ENCODE results near the gene PIGQ.

Gene PIGQ

GRCh38 chr16:534856-535445, 34.8 kb upstream of the PIGQ start:
- DNase-seq = no peak

GRCh38 chr16:535446-536405, 34.0 kb upstream of the PIGQ start:
- DNase-seq = no peak

GRCh38 chr16:536746-537145, 33.0 kb upstream of the PIGQ start:
- DNase-seq = no peak

DNA sequence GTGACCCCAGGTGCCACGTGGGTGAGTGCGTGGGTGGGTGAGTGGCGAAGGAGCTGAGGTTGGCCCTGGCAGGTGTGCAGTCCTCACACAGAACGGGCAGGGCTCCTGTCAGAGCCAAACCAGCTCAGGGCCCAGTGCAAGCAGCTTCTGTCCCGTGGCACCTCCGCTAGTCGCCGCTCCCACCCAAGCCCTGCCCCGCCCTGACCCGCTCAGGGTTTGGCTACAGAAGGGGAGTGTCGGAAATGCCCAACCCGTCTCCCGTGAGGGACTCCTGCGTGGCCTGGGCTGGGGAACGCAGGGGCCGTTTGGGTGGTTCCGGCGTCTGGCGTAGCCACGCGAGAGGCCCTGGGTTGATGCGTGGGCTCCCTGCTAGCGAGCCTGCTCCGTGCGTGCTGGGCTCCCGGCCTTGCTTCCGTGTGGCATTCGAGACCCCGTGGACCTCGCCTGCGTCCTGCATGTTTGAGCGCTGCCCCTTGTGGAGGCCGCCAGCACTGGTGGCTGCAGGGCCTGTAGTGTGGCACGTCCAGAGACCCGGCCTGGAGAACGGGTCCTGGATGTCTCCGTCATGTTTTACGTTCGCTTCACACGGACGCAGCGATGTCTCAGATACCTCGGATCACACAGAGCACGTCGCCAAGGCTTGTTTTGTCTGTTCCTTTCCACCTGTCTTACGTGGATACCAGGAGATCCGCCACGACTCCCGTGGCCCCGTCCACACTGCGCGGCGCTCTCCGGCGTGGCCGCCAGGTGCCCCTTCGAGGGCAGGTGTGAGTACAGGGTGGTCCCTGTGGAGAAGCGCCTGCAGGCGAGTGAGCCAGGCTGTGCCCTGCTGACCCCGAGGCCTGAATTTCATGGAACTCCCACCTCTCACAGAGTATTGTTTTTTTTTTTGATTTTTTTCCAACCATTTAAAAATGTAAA, 32.1 kb upstream of the PIGQ start:
- no peak for DNase-seq

DNA sequence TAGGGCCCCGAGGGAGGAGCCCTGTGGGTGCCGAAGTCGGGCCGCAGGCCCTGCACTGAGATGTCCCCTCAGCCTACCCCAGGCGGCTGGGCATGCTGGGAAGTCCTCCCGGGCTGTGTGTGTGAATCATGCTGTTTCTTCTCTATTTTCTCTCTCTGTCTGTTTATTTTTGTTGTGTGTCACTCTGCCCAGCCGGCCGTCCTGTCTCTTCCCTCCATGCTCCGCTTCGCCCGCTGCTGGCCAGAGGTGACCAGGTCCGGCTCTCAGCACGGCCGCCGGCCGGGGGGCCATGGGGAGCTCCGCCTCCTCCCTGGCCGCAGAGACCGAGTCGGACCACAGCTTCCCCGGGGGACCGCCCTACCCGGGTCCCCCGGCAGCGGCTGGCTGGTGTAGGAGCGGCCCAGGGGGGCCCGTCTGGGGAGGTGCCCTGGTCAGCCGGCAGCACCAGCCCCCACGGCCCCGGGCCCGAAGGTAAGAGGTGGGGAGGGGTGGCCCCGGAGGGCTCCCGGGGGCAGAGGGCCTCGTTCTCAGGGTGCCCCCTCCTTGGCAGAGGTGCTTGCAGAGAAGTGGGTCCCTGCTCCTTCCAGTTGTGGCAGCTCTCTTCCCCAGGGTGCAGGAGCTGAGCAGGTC, 29.8 kb upstream of the PIGQ start:
- no peak for DNase-seq

DNA sequence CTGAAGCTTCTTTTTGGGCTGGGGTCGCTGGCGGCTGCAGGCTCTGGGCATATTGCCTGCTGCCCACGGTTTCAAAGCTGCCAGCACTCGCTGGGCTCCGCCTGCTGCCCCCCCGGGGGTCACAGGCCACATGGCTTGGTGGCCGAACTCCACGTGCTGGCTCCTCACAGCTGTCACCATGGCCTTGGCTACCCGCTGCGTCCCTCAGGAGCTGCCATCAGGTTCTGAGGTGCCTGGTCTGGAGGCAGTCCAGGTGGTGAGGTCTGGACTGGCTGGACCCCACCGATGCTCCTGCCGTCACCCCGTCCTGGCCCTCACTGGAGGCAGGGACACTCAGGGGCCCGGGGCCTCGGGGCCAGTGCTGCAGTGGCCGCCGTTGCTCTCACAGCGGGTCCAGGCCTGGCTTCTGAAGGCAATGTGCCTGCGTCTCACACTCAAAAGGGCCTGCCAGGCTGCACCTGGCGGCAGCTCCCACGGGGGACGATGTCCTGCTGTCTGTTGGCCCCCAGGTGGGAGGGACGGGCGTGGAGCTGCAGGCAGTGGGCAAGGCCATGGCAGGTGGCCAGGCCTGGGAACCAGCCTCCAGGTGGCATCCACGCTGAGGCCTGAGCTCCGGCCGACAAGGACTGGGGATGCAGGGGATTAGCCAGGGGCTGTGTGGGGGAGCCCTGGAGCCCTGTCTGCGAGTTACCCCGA, 29.0 kb upstream of the PIGQ start:
- DNase-seq = no peak

DNA sequence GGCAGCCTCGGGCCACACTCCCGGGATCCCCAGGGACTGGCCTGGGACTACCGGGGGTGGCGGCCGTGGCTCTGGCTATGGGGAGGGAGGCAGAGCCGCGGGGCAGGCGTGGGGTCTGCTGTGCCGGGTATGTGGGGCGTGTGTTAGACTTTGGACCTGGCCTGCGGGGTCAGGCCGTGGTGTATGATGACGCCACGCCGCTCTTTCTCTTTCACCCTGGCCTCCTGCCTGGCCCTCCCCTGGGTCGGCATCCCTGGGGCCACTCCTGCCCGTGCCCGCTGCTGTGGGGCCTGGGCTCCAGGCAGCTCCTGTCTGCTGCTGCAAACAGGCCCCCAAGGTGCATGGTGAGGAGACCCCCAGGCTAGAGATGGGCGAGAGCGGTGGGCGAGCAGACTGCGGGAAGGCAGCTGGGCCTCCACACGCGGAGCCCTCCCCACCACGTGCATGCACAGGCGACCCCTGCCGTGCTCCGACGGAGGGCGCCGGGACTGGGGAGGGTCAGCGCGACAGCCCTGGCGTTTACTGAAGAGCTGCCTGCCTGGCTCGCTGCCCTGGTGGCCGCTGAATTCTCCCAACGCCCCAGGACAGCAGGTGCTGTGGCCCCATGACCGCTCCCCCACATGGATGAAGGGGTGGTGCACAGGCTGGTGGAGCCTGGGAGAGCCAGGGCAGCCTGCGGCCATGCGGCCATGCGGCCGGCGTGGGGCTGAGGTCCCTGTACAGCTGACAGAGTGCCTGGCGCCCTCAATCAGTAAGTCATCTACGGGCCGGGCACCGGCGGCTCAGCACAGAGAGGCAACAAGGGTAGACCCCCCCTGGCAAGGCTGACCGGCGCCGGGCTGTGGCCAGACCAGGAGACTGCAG, 26.2 kb upstream of the PIGQ start:
- DNase-seq = no peak

GRCh38 chr16:544517-544916, 25.3 kb upstream of the PIGQ start:
- DNase-seq = no peak

DNA sequence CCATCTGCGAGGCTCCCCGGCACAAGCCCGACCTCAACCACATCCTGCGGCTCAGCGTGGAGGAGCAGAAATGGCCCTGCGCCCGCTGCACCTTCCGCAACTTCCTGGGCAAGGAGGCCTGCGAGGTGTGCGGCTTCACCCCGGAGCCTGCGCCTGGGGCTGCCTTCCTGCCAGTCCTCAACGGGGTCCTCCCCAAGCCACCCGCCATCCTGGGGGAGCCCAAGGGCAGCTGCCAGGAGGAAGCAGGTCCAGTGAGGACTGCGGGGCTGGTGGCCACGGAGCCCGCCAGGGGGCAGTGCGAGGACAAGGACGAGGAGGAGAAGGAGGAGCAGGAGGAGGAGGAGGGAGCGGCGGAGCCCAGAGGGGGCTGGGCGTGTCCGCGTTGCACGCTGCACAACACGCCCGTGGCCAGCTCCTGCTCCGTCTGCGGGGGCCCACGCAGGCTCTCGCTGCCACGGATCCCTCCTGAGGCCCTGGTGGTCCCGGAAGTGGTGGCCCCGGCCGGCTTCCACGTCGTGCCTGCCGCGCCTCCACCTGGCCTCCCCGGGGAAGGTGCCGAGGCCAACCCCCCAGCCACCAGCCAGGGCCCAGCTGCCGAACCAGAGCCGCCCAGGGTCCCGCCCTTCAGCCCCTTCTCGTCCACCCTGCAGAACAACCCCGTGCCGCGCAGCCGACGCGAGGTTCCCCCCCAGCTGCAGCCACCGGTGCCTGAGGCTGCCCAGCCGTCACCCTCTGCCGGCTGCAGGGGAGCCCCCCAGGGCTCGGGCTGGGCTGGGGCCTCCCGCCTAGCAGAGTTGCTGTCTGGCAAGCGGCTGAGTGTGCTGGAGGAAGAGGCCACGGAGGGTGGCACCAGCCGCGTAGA, 22.6 kb upstream of the PIGQ start:
- peak; percentile 58 for DNase-seq

DNA sequence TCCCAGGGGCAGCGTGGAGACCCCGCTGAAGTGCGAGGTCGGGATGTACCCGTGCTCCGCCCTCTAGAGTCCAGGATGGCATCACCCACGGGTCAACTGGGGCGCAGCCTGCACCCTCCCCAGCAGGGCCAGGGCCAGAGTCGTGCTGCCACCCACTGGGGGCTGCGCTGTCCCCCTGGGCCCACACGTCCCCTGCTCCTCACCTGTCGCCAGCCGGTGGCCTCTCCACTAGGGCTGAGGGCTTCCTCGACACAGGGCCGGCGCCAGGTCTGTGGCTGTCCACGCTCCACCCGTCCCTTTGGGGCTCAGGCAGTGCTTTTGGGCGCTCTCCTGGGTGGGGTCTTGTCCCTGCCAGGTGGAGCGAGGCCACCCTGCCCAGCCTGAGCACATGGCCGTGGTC, 21.2 kb upstream of the PIGQ start:
- DNase-seq = no peak

DNA sequence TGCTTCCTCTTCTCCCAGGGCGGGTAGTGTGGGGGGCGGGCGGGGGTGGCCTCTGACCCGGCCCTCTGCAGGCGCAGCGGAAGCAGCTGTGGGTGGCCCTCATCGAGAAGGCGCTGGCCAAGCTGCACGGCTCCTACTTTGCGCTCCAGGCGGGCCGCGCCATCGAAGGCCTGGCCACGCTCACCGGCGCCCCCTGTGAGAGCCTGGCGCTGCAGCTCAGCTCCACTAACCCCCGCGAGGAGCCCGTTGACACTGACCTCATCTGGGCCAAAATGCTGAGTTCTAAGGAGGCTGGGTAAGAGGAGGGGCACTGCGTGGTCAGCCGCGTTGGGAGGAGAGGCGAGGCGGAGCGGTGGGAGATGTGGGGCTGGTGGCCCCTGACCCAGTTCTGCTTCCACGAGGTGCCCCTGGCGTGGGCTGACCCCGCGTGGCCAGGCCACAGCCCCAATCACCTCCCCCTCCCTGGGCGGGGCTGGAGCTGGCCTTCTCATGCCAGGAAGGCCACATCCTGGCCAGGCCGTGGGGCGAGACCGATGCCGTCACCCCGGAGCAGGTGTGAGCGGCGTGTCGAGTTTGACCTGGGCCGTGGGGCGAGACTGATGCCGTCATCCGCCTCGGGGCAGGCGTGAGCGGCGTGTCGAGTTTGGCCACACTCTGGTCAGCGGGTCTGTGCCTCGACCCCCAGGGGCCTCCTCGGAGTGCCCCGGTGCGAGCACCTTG, 20.1 kb upstream of the PIGQ start:
- DNase-seq = no peak

- DNase-seq = no peak
Measured at GRCh38 chr16:551210-551609, 18.6 kb upstream of the PIGQ start.

GRCh38 chr16:552171-552570, 17.6 kb upstream of the PIGQ start:
- no peak for DNase-seq

DNA sequence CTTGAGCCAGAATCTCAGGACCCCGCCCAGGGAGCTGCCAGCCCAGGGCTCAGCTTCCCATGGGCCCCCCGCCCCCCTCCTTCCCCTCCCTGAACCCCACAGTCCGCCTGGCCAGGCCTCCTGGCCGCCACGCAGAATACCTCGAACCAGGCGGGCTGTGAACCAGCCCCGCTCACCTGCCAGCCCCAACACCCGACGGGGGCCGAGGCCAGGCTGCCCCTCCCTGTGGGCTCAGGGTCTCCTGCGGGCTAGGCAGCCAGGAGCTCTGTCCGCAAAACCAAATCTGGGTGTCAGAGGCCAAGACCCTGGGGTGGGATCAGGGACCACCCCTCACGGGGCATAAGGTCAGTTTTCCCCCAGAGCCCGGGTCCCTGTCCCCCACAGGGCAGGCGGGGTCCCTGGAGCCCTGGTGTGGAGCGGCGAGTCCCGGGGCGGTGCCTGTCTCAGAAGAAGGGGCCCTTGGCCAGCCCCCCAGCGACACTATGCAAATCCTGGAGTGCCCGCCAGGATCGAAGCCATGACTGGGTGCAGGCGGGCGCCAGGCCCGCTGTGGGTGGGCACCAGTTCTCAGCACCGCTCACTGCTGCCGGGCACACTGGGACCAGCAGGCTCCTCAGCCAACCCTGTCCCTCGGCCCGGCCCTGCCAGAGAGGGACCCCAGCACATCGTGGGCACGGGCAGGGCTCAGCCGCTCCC, 16.0 kb upstream of the PIGQ start:
- no peak for DNase-seq

GRCh38 chr16:554297-554621, 15.5 kb upstream of the PIGQ start:
- DNase-seq = no peak

DNA sequence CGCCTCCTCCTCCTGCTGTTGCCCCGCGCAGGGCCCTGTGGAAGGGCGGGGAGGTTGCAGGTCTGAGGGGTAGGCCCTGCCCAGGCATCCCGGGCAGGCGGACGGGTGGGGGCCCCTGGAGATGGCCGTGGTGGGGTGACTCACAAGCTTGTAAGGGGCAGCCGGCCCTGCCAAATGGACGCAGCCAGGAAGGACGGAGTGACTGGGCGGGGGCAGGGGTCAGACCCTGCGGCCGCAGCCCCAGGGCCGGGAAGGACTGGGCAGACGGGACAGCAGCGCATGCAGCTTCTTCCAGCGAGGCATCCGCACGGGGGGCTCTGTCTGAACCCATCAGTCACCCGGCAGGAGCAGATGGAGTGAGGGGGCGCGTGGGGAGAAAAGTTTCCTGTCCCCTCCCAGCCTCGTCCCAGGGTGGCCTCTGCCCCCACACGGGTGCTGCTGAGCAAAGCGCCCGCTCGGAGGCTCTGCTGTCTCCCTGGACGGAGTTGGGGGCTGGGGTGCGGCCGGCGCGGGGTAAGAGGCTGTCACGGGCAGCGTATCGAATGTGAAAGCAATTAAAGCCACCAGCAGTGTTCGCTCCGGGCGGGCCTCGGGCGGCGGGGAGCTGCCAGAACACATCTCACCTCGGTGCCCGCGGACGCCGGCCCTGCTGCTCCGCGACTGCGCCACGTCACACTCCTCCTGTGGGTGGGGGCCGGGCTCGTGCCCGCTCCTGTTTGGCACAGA, 15.0 kb upstream of the PIGQ start:
- DNase-seq = no peak

GRCh38 chr16:555528-556473, 14.0 kb upstream of the PIGQ start:
- DNase-seq = no peak

Data from CD4-positive, alpha-beta T cell treated with Interleukin-17A for 1 hour (primary cell).